GM18507 (cell line): ENCODE data around the gene TRIP6.

ENCODE experiments used
- DNase-seq: peaks from one replicate; pipeline ENCODE4 v3.0.0; 2011; ENCODE audit warnings: low read depth; ENCODE audit not compliant: insufficient read length; ENCODE audit errors: extremely low spot score
- FAIRE-seq: peaks from 2 replicates; lab custom pipeline; 2011; peaks lifted over from hg19 to GRCh38; lab: Jason Lieb, UNC

The TRIP6 gene

DNA sequence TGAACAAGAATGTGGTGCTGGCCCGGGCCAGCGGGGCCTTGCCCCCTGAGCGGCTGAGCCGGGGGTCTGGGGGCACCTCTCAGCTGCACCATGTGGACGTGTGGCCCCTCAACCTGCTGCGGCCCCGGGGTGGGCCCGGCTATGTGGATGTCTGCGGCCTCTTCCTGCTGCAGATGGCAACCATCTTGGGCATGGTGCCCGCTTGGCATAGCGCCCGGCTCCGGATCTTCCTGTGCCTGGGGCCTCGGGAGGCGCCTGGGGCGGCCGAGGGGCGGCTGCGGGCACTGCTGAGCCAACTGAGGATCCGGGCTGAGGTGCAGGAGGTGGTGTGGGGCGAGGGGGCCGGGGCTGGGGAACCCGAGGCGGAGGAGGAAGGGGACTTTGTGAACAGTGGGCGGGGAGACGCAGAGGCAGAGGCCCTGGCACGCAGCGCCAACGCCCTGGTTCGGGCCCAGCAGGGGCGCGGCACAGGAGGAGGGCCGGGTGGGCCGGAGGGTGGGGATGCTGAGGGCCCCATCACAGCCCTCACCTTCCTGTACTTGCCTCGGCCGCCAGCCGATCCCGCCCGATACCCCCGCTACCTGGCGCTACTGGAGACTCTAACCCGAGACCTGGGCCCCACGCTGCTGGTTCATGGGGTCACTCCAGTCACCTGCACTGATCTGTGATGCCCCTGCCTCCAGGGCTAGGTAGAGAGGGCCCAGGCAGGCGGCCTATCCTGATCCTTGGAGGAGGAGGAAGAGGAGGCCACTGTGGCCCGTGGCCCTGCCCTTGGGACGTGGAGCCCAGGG is 1.1 kb upstream of the TRIP6 start:
- FAIRE-seq: no peak
- DNase-seq: no peak

- DNase-seq: no peak
- no peak for FAIRE-seq
Measured at GRCh38 chr7:100866729-100867039, 503 bp upstream of the TRIP6 start.

DNA sequence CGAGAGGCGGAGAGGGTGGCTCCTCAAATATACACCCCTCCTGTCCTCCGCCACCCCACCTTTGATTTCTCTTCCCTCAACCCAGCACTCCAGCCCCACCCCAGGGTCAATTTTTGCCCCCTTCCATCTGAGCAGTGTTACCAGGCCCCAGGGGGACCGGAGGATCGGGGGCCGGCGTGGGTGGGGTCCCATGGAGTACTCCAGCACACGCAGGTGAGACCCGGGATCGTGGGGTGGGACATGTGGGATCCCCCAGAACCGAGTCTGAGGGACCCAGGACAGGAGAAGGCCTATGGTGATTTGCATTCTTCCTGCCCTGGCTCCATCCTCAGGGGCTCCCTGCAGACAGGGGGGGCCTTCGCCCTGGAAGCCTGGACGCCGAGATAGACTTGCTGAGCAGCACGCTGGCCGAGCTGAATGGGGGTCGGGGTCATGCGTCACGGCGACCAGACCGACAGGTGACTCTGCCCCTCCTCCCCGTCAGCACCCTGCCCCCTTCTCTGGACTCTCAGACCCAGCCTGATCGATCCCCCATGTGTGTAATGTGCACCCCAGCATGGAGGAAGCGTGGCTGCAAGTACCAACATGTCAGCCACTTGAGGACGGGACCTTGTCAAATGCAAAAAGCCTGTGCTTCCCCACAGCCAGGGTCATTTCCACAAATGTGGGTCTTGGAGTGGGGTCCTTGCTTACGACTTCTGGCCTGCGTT is 744 bp downstream of the TRIP6 start:
- FAIRE-seq (no peak), DNase-seq (no peak)

- FAIRE-seq: peak; percentile 9
- DNase-seq: no peak
Measured at GRCh38 chr7:100873599-100874299, 6.6 kb downstream of the TRIP6 start.

DNA sequence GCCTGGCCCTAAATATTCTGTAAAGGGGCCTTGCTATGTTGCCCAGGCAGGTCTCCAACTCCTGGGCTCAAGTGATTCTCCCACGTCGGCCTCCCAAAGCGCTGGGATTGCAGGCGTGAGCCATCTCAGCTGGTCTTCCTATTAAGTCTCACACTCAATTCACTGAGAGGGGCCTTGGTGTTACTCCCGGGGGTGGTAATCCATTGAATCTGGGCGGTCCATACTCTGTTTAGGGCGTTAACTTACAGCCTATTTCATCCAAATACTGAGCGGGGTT is 7.1 kb downstream of the TRIP6 start:
- DNase-seq: no peak
- FAIRE-seq: no peak

- DNase-seq (peak; percentile 99), FAIRE-seq (peak; percentile 99)
Measured at GRCh38 chr7:100874577-100875355, 7.6 kb downstream of the TRIP6 start, which contains the start of gene SRRT. SRRT (plus strand) TSS chr7:100875103; CDS start chr7:100875591, 488 bp downstream.

DNA sequence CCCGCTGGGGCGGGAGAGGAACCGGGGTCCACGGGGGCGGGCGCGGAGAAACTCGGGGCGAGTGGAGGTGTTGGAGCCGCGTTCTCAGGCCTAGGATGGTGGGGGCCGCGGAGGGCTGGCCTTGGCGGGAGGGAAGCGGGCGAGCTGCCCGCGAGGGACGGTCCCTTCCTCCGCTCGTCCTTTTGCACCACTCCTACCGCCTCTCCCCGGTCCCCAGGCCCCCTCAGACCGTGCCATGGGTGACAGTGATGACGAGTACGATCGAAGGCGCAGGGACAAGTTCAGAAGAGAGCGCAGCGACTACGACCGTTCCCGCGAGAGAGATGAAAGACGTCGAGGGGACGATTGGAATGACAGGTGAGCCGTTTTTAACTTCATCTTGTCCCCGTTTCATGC is 8.2 kb downstream of the TRIP6 start:
- peak; percentile 61 for FAIRE-seq

DNA sequence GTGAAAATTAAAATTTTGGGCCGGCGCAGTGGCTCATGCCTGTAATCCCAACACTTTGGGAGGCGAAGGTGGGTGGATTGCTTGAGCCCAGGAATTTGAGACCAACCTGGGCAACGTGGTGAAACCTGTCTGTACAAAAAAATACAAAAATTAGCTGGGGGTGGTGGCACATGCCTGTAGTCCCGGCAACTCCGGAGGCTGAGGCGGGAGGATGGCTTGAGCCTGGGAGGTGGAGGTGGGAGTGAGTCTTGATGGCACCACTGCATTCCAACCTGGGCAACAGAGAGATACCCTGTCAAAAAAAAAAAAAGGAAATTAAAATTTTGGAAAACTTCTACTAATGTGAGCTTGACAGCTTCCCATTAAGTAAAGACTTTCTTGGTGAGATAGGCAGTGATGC is 10.8 kb downstream of the TRIP6 start:
- FAIRE-seq (no peak), DNase-seq (no peak)

More for the DNA sequence above, 8.2 kb downstream of the TRIP6 start:
- no peak for DNase-seq

- FAIRE-seq: no peak
- DNase-seq: no peak
Measured at GRCh38 chr7:100878685-100879084, 11.5 kb downstream of the TRIP6 start.

DNA sequence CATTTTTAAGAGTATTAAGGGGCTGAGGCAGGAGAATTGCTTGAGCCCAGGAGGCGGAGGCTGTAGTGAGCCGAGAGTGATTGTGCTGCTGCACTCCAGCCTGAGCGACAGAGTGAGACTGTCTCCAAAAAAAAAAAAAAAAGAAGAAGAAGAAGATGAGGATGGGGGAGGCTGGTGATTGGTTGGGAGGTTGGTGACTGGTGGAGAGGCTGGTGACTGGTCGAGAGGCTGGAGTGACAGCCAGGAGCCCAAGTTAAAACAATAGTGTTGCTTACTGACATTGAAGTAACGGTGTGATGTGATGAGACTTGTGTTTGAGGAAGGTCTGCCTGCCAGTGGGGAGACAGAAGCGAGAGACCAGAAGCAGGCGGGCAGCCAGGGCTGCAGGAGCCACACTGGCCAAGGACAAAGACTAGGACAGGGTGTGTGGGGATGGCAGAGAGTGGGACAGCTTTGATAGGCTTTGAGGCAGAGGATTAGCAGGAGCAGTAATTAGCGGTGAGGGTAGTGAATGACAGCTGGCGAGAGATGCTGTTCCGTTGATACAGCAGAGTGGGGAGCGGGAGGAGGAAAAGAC is 12.6 kb downstream of the TRIP6 start:
- DNase-seq (no peak), FAIRE-seq (no peak)

- DNase-seq: no peak
- no peak for FAIRE-seq
Measured at GRCh38 chr7:100880645-100881044, 13.5 kb downstream of the TRIP6 start.

- DNase-seq (no peak), FAIRE-seq (no peak)
Measured at GRCh38 chr7:100881136-100881535, 13.9 kb downstream of the TRIP6 start.

GRCh38 chr7:100882201-100882600 is 15.0 kb downstream of the TRIP6 start:
- DNase-seq: no peak
- FAIRE-seq: no peak

- DNase-seq: no peak
- FAIRE-seq: no peak
Measured at GRCh38 chr7:100882785-100883526, 15.8 kb downstream of the TRIP6 start.

DNA sequence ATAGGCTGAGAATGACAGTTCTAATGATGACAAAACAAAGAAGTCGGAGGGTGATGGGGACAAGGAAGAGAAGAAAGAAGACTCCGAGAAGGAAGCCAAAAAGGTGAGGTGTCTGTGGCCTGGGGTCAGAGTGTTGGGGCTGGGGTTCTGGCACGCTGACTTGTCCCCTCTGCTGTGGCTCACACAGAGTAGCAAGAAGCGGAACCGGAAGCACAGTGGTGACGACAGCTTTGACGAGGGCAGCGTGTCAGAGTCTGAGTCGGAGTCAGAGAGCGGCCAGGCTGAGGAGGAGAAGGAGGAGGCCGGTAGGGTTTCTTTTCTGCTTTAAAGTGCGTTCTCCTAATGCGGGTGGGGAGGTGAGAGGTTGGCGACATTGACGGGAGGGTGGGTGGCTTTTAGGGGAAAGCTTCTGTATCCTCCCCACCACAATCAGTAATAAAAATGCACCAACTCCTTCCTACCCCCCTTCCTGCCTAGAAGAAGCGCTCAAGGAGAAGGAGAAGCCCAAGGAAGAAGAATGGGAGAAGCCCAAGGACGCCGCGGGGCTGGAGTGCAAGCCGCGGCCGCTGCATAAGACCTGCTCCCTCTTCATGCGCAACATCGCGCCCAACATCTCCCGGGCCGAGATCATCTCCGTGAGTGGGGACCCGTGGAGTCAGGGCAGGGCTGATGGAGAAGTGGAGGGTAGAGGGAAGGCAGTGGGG is 17.7 kb downstream of the TRIP6 start:
- FAIRE-seq (no peak), DNase-seq (no peak)

DNA sequence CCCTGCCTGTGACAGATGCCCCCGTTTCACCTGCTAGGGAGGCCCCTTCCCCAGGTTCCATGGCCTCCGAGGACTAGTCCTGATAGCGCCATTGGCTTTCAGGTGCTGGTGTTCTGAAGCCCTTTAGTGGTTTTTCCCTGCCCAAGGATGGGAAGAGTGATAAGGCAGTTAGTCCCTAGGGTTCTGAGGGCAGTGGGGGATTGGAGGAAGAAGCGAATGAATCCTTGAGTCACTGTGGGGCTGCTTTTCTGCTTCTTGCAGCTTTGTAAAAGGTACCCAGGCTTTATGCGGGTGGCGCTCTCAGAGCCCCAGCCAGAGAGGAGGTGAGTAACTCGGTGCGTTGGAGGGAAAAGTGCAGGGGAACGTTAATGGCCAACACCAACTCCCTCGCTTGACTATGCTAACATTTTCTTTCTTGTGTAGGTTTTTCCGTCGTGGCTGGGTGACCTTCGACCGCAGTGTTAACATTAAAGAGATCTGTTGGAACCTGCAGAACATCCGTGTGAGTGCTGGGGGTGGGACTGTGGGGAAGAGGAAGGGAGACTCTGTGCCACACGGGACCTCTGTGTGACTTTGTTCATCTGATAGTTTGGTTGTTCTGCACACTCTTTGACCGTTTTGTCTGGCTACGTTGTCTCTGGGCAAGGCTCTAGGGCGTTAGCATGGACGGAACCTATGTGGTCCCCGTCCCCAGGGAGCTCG is 18.4 kb downstream of the TRIP6 start:
- DNase-seq (no peak), FAIRE-seq (no peak)

DNA sequence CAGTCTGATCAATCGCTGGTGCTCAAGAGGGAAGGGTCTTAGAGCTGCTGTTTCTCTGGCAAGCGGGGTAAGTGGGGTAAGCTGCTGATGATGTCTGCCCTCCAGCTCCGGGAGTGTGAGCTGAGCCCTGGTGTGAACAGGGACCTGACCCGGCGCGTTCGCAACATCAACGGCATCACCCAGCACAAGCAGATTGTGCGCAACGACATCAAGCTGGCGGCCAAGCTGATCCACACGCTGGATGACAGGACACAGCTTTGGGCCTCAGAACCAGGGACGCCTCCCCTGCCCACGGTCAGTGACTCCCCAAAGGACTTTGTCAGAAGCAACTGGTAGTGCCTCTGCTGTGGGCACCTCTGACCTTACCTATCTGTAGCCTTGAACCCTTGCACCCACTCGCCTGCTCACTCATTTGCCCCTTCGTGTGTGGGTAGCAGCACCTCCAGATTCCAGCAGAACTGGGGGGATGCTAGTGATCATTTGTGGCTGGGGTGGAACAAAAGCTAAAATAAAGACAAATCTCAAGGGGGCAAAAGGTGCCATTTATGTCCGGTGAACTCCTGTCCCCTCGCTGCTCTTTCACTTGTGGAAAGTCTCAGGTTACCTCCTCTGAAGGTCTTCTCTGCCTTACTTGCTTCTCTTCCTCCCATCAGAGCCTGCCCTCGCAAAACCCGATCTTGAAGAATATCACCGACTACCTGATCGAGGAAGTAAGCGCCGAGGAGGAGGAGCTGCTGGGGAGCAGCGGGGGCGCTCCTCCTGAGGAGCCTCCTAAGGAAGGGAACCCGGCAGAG is 19.2 kb downstream of the TRIP6 start:
- FAIRE-seq (no peak), DNase-seq (no peak)
